MM.1S (cell line): ENCODE results near the gene PPFIA2.

Experiments
- DNase-seq: peaks from one replicate; pipeline ENCODE4 v3.0.0-alpha.2; 2015
- H2AFZ ChIP-seq: fragments of 300-600 bp; sonication (generic); 2 replicates; pipeline ENCODE4 v1.6.0; 2016; ENCODE audit warnings: antibody characterized with exemption, low read length
- H3F3A ChIP-seq: fragments of 300-600 bp; sonication (generic); 2 replicates; pipeline ENCODE4 v1.6.1; 2016; ENCODE audit warnings: mild to moderate bottlenecking, antibody characterized with exemption, low read length, moderate library complexity, mixed read lengths; ENCODE audit not compliant: insufficient read depth
- H3K27ac ChIP-seq: fragments of 300-600 bp; sonication (generic); 2 replicates; pipeline ENCODE4 v1.5.1; 2016; ENCODE audit warnings: mild to moderate bottlenecking, low read length
- H3K27me3 ChIP-seq: fragments of 300-600 bp; sonication (generic); replicated peaks from 2 replicates; pipeline ENCODE4 v1.6.0; 2016; ENCODE audit warnings: low read length; ENCODE audit not compliant: insufficient read depth
- H3K36me3 ChIP-seq: fragments of 300-600 bp; sonication (generic); replicated peaks from 2 replicates; pipeline ENCODE4 v1.6.1; 2016; ENCODE audit warnings: mild to moderate bottlenecking, low read length, mixed read lengths; ENCODE audit not compliant: insufficient read depth
- H3K4me1 ChIP-seq: fragments of 300-600 bp; sonication (generic); 2 replicates; pipeline ENCODE4 v1.6.1; 2016; ENCODE audit warnings: low read length, mixed read lengths
- H3K4me2 ChIP-seq: fragments of 300-600 bp; sonication (generic); 2 replicates; pipeline ENCODE4 v1.6.0; 2016; ENCODE audit warnings: low read depth, low read length
- H3K4me3 ChIP-seq: fragments of 300-600 bp; sonication (generic); 2 replicates; pipeline ENCODE4 v1.5.1; 2016; ENCODE audit warnings: low read length, mixed read lengths
- H3K79me2 ChIP-seq: fragments of 300-600 bp; sonication (generic); 2 replicates; pipeline ENCODE4 v1.6.1; 2016; ENCODE audit warnings: mixed run types, low read length, mixed read lengths
- H3K9ac ChIP-seq: fragments of 300-600 bp; sonication (generic); 2 replicates; pipeline ENCODE4 v1.6.1; 2016; ENCODE audit warnings: low read length, mixed read lengths
- H3K9me2 ChIP-seq: fragments of 300-600 bp; sonication (generic); replicated peaks from 2 replicates; pipeline ENCODE4 v1.6.1; 2016; ENCODE audit warnings: mild to moderate bottlenecking, low read length, mixed read lengths; ENCODE audit not compliant: insufficient read depth
- H3K9me3 ChIP-seq: fragments of 300-600 bp; sonication (generic); replicated peaks from 2 replicates; pipeline ENCODE4 v1.6.1; 2016; ENCODE audit warnings: mild to moderate bottlenecking, low read length, mixed read lengths; ENCODE audit not compliant: insufficient read depth
- H4K20me1 ChIP-seq: fragments of 300-600 bp; sonication (generic); 2 replicates; pipeline ENCODE4 v1.6.1; 2016; ENCODE audit warnings: mild to moderate bottlenecking, low read length, moderate library complexity, mixed read lengths; ENCODE audit not compliant: insufficient read depth
- EZH2 ChIP-seq: fragments of 300-600 bp; sonication (generic); optimal IDR thresholded peaks from 2 replicates; pipeline ENCODE3; 2017; ENCODE audit warnings: low read depth, mild to moderate bottlenecking, antibody characterized with exemption, low read length, mixed read lengths
- EZH2phosphoT487 ChIP-seq: fragments of 300-600 bp; sonication (generic); IDR thresholded peaks from 2 replicates; pipeline ENCODE4 v1.6.1; 2018; ENCODE audit warnings: antibody characterized with exemption, low read length
- TF ChIP-seq, protein P1 (sequence below): fragments of 300-600 bp; sonication (generic); IDR thresholded peaks from 2 replicates; pipeline ENCODE4 v1.5.1; 2016; ENCODE audit warnings: antibody characterized with exemption, low read length, mixed read lengths

PPFIA2 gene

DNA sequence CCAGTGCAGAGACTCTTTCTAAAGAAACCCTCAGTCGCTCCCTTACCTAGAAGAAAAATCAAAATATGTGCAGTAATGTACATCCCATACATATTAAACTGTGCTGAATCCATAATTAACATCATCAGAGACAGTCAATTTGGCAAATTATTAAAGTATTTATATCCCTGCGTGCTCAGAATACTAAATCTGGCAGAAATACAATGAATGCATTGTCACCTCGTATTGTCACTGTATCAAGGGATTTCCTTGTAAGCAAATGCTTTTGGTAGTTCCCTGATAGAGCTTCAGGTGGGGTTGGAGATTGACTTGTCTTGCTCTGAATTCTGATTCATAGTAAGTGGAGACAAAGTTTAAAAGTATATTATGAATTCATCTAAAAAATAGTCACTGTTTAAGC lies 319.1 kb downstream of the PPFIA2 start:
- TF ChIP-seq EZH2phosphoT487: no peak
- TF ChIP-seq EZH2: no peak
- TF ChIP-seq, protein P1, sequence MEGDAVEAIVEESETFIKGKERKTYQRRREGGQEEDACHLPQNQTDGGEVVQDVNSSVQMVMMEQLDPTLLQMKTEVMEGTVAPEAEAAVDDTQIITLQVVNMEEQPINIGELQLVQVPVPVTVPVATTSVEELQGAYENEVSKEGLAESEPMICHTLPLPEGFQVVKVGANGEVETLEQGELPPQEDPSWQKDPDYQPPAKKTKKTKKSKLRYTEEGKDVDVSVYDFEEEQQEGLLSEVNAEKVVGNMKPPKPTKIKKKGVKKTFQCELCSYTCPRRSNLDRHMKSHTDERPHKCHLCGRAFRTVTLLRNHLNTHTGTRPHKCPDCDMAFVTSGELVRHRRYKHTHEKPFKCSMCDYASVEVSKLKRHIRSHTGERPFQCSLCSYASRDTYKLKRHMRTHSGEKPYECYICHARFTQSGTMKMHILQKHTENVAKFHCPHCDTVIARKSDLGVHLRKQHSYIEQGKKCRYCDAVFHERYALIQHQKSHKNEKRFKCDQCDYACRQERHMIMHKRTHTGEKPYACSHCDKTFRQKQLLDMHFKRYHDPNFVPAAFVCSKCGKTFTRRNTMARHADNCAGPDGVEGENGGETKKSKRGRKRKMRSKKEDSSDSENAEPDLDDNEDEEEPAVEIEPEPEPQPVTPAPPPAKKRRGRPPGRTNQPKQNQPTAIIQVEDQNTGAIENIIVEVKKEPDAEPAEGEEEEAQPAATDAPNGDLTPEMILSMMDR: no peak
- Histone ChIP-seq H4K20me1 (no peaks in the 10 kb centered on the region), H3K4me1 (no peaks in the 10 kb centered on the region), H3K27ac (no peak overlapping the region), H3K4me2 (no peak overlapping the region), H3K27me3 (no peaks in the 10 kb centered on the region), H3K9me3 (no peaks in the 10 kb centered on the region), H3K9me2 (no peaks in the 10 kb centered on the region), H3K79me2 (no peaks in the 10 kb centered on the region), H2AFZ (no peak overlapping the region), H3K9ac (no peak overlapping the region), H3K4me3 (no peak overlapping the region), H3F3A (no peaks in the 10 kb centered on the region), H3K36me3 (no peaks in the 10 kb centered on the region)
- no peak for DNase-seq

DNA sequence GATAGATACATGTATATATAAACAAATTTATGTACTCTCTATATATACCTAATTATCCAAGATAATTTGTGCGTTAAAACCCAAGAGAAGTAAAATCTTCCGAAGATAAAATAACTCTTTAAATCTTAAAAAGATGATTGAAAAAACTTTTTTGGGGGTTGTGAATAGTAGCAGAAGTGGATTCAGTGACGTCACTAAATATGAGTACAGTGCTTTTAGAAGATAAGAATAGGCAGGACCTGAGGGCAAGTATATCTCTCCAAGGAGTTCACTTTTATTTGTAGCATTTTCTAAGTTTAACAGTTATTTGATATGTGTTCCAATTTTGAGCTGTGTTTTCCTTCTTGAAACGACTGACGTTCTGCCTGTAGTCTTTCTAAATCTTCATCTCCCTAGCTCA lies 319.8 kb downstream of the PPFIA2 start:
- Histone ChIP-seq H3F3A (no peaks in the 10 kb centered on the region), H3K4me1 (no peaks in the 10 kb centered on the region), H3K9ac (no peak overlapping the region), H3K27me3 (no peaks in the 10 kb centered on the region), H2AFZ (no peak overlapping the region), H3K79me2 (no peaks in the 10 kb centered on the region), H3K9me3 (no peaks in the 10 kb centered on the region), H4K20me1 (no peaks in the 10 kb centered on the region), H3K36me3 (no peaks in the 10 kb centered on the region), H3K4me2 (no peak overlapping the region), H3K27ac (no peak overlapping the region), H3K9me2 (no peaks in the 10 kb centered on the region), H3K4me3 (no peak overlapping the region)
- TF ChIP-seq, protein P1: no peak
- TF ChIP-seq EZH2phosphoT487: no peak
- no peak for TF ChIP-seq EZH2
- no peak for DNase-seq

DNA sequence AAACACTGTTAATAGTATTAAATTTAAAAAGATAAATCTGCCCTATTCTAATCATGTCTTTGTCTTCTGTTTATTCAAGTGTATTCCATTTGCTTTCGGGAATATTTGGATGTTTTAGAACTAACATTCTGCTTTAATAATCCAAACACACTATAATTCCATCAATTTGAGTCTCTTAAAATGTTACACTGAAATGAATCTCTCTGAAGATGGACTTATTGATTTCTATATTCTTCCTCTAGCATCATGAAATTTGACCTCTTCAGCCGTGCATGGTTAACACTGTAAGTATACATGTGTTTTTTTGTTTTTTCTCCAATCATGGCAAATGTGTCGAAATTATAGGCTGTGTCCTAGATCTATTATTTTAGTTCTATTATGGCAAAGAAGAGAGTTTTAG lies 342.1 kb downstream of the PPFIA2 start:
- H3K4me3 ChIP-seq: no peak overlapping the region
- H4K20me1 ChIP-seq: no peaks in the 10 kb centered on the region
- no peak overlapping the region for H2AFZ ChIP-seq
- H3K4me1 ChIP-seq: no peaks in the 10 kb centered on the region
- TF ChIP-seq EZH2 (no peak), EZH2phosphoT487 (no peak)
- TF ChIP-seq, protein P1: no peak
- H3K27me3 ChIP-seq: no peaks in the 10 kb centered on the region
- H3K36me3 ChIP-seq: no peaks in the 10 kb centered on the region
- H3K9me3 ChIP-seq: no peaks in the 10 kb centered on the region
- H3K9ac ChIP-seq: no peak overlapping the region
- DNase-seq: no peak
- H3K9me2 ChIP-seq: no peaks in the 10 kb centered on the region
- no peaks in the 10 kb centered on the region for H3F3A ChIP-seq
- H3K27ac ChIP-seq: no peak overlapping the region
- no peaks in the 10 kb centered on the region for H3K79me2 ChIP-seq
- no peak overlapping the region for H3K4me2 ChIP-seq
